Measurements from ENCODE around the gene CHIT1. TPM values are rescaled to one million over a fixed set of nuclear protein-coding genes. Genes with fewer than 3 reads are reported as not detected.

The CHIT1 gene
- total and polyA plus RNA-seq, 2 of the 8 experiments (the other 6 are each of a cell fraction or from before 2014, with no cell fraction given) = not detected

DNA sequence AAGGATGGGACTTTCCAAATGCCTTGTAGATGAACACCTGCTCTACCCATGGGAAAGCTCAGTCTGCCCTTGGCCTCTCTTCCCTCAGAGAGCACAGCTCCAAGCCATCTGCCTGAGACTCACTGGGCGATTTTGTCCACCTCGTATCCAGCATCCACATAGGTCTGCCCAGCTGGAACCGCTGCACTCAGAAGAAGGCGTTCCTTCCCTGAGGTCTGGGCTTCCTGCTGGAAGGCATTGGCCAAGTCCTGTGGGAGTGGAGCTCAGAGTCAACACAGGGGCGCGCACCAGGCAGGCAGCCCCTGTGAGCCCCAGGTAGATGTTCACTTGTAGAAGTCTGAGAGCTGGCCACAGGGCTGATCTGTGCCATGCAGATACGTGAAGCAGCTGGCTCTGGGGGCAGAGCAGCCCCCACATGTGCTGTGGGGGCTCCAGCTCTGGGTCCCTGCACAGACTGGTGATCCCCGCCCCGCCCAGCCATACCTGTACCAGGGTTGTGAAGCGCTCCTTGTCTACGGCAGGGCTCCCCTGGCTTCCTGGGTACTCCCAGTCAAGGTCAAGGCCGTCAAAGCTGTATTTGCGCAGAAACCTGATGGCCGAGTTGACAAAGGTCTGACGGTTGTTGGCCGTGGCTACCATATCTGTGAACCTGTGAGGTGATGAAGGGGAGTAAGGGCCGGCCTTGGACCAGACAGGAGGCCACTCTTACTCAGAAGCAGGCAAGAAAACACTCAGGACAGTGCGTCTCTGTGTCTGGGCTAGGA lies 6.3 kb downstream of the CHIT1 start:
- no peak overlapping the region for H2BK20ac ChIP-seq (ENCODE audit: low read length)
- 89% methylated on average over 18 of the region's 18 CpGs; no CpG with 5 or more reads in 1 of the 2 experiments for WGBS, 2 experiments (ENCODE audit: extremely low coverage in 1 of 2, insufficient coverage in 1 of 2, insufficient read length in 1 of 2, insufficient replicate concordance in 2 of 2, low coverage in 1 of 2, low lambda C conversion rate in 2 of 2, missing lambda C conversion rate in 1 of 2)
- no peaks in the 10 kb centered on the region for H3K36me3 ChIP-seq (ENCODE audit: control insufficient read depth in 2 of 4, insufficient read depth in 4 of 4, low read length in 3 of 4)
- H4K20me1 ChIP-seq (replicated peaks in 1 of 2; ENCODE audit: control insufficient read depth in 1 of 2, insufficient read depth in 2 of 2, low read length in 2 of 2) = no peaks in the 10 kb centered on the region
- H3K27me3 ChIP-seq (replicated peaks in 1 of 4; ENCODE audit: control insufficient read depth in 3 of 4, extremely low read depth in 1 of 4, insufficient read depth in 3 of 4, low read length in 3 of 4) = no peaks in the 10 kb centered on the region; a peak in 1 of 7 replicates
- no peaks in the 10 kb centered on the region for H3K4me1 ChIP-seq (replicated peaks in 1 of 4; ENCODE audit: control insufficient read depth in 3 of 4, insufficient read depth in 4 of 4, low read length in 3 of 4)
- H3K9ac ChIP-seq (replicated peaks in 1 of 4; ENCODE audit: extremely low read depth in 1 of 4, low read depth in 3 of 4, low read length in 3 of 4) = no peak overlapping the region
- H3K4ac ChIP-seq (replicated peaks; ENCODE audit: insufficient read length, low read depth, low read length) = no peak overlapping the region
- H3K27ac ChIP-seq (ENCODE audit: low read depth, low read length) = no peak overlapping the region
- H2AFZ ChIP-seq (ENCODE audit: low read length) = no peak overlapping the region
- H3K4me3 ChIP-seq (ENCODE audit: extremely low read depth in 1 of 4, insufficient read depth in 2 of 4, low read depth in 3 of 4, low read length in 4 of 4) = no peak overlapping the region
- no peaks in the 10 kb centered on the region for H3K79me1 ChIP-seq (ENCODE audit: low read depth, low read length)
- no peaks in the 10 kb centered on the region for H3K9me3 ChIP-seq (ENCODE audit: insufficient read depth in 2 of 2, low read depth in 1 of 2, low read length in 1 of 2)
- TF ChIP-seq, protein P1, sequence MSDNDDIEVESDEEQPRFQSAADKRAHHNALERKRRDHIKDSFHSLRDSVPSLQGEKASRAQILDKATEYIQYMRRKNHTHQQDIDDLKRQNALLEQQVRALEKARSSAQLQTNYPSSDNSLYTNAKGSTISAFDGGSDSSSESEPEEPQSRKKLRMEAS (IDR thresholded peaks at IDR 0.05) = no peak
- TF ChIP-seq HDAC2 (IDR thresholded peaks at IDR 0.05; ENCODE audit: borderline replicate concordance in 1 of 2, low read depth in 2 of 2, low read length in 2 of 2) (no peak), PHF8 (conservative IDR thresholded peaks at IDR 0.05; ENCODE audit: low read depth, low read length) (no peak), GTF2F1 (IDR thresholded peaks at IDR 0.05; ENCODE audit: borderline replicate concordance, low read depth, low read length) (no peak), GABPA (IDR thresholded peaks at IDR 0.05; ENCODE audit: borderline replicate concordance, insufficient read depth, low read length) (no peak), ZNF274 (IDR thresholded peaks at IDR 0.05; ENCODE audit: borderline replicate concordance, extremely low read depth, low read length) (no peak)
- H3K79me2 ChIP-seq (ENCODE audit: control insufficient read depth in 1 of 2, insufficient read depth in 2 of 2, low read length in 2 of 2) = no peaks in the 10 kb centered on the region
- no peak overlapping the region for H2AK5ac ChIP-seq (ENCODE audit: low read depth, low read length)
- no peak for FAIRE-seq
- H2BK120ac ChIP-seq (replicated peaks; ENCODE audit: low read depth, low read length) = no peak overlapping the region
- no peaks in the 10 kb centered on the region for H3K23me2 ChIP-seq (ENCODE audit: low read depth, low read length)
- H2BK5ac ChIP-seq (ENCODE audit: low read depth, low read length) = no peak overlapping the region
- H2BK12ac ChIP-seq (ENCODE audit: low read depth, low read length) = 0 out of 2 replicates have a peak overlapping the region, but pooled peaks have one; percentile 68
- no peak overlapping the region for H3K14ac ChIP-seq (ENCODE audit: insufficient read length)
- H4K5ac ChIP-seq (ENCODE audit: insufficient read length, low read depth, low read length) = no peak overlapping the region
- POLR2A ChIA-PET (ENCODE audit: partially characterized antibody) = no interaction called here
- no peak overlapping the region for H3K56ac ChIP-seq (replicated peaks; ENCODE audit: insufficient read length, low read depth, low read length)
- H2BK15ac ChIP-seq (ENCODE audit: low read length) = no peak overlapping the region
- H4K8ac ChIP-seq (ENCODE audit: extremely low read depth, insufficient read depth, low read length) = no peak overlapping the region; the same call in 1 of the 2 replicates
- H3K23ac ChIP-seq (ENCODE audit: insufficient read length) = no peak overlapping the region
- CTCF ChIA-PET (ENCODE audit: partially characterized antibody) = interaction anchor here (0.6 to 18.1 kb wide), 6 partner anchors 41 to 183 kb away, joined by 3 to 479 read pairs (median 12); partner anchors contain the start of gene ADORA1
- DNase-seq (ENCODE audit: low read depth in 1 of 2, low spot score in 2 of 2) = no peak
- H3K4me2 ChIP-seq (ENCODE audit: insufficient read depth in 1 of 2, low read depth in 2 of 2, low read length in 2 of 2) = no peak overlapping the region
- no peak overlapping the region for H3K18ac ChIP-seq (ENCODE audit: extremely low read depth, low read length)
- H4K91ac ChIP-seq (replicated peaks; ENCODE audit: insufficient read length, low read length) = no peak overlapping the region

All from H1 (cell line).